Endothelial cell of umbilical vein (primary cell): ENCODE data around the gene CLSTN2. TPM values are rescaled to one million over a fixed set of nuclear protein-coding genes. Genes with fewer than 3 reads are reported as not detected.

ENCODE experiments used
- BruUV-seq: library from RNA; stranded (reverse); fragments of 400-500 nt; replicated peaks from 2 replicates; lab custom pipeline; 2021; lab: Mats Ljungman, UMichigan
- CTCF ChIA-PET: fragments of 300-600, 350-600 bp; sonication (Branson Sonifier 250); formaldehyde crosslinking; loops from one replicate; lab custom pipeline; 2021; ENCODE audit warnings: antibody characterized with exemption, inconsistent platforms; lab: Charles Lee
- POLR2A ChIA-PET: fragments of 300-600, 350-600 bp; sonication (Branson Sonifier 250); formaldehyde crosslinking; loops from one replicate; lab custom pipeline; 2021; ENCODE audit warnings: antibody characterized with exemption, inconsistent platforms; lab: Charles Lee
- DNase-seq: peaks from one replicate; pipeline ENCODE4 v3.0.0-alpha.2; 2011; ENCODE audit warnings: low read depth, low spot score
- FAIRE-seq: peaks from 2 replicates; lab custom pipeline; 2011; peaks lifted over from hg19 to GRCh38; lab: Jason Lieb, UNC
- H2AFZ ChIP-seq: 2 replicates; pipeline ENCODE4 v1.6.0; 2012; ENCODE audit warnings: low read depth, low read length, control low read depth, inconsistent platforms
- H3K27ac ChIP-seq: 2 replicates; pipeline ENCODE4 v1.5.1; 2011; ENCODE audit warnings: low read depth, mild to moderate bottlenecking, control low read depth, low read length, moderate library complexity; ENCODE audit not compliant: insufficient read depth
- H3K27me3 ChIP-seq, 2 experiments: 2 replicates each; pipeline versions ENCODE4 v1.6.0 to v1.6.1; 2011; ENCODE audit warnings: low read length in 2 of 2, mixed read lengths in 1 of 2; ENCODE audit not compliant: control insufficient read depth in 2 of 2, insufficient read depth in 2 of 2
- H3K36me3 ChIP-seq, 2 experiments: 2 replicates in 1 of 2; 3 replicates in 1 of 2; pipeline ENCODE4 v1.5.1; 2011; ENCODE audit warnings: low read length in 2 of 2, mild to moderate bottlenecking in 1 of 2, moderate library complexity in 1 of 2; ENCODE audit not compliant: control insufficient read depth in 2 of 2, insufficient read depth in 2 of 2; ENCODE audit errors: extremely low read depth in 1 of 2
- H3K4me1 ChIP-seq: 3 replicates; pipeline ENCODE4 v1.5.1; 2011; ENCODE audit warnings: mild to moderate bottlenecking, low read length; ENCODE audit not compliant: control insufficient read depth, insufficient read depth; ENCODE audit errors: extremely low read depth
- H3K4me2 ChIP-seq: 2 replicates; pipeline ENCODE4 v1.6.1; 2011; ENCODE audit warnings: low read length, control low read depth, mixed read lengths; ENCODE audit not compliant: insufficient read depth
- H3K4me3 ChIP-seq, 3 experiments: fragments of 200-600 bp in 1 of 3; sonication (generic), shearing (Covaris generic) in 1 of 3; replicated peaks in 1 of 3; 2 replicates each; pipeline ENCODE4 v1.5.1; 2011 to 2016; ENCODE audit warnings: control low read depth in 3 of 3, low read length in 3 of 3, mild to moderate bottlenecking in 2 of 3, inconsistent platforms in 1 of 3, low read depth in 1 of 3, moderate library complexity in 1 of 3; ENCODE audit not compliant: insufficient read depth in 1 of 3
- H3K79me2 ChIP-seq: 2 replicates; pipeline ENCODE4 v1.6.0; 2012; ENCODE audit warnings: low read length, inconsistent platforms; ENCODE audit not compliant: control insufficient read depth, insufficient read depth
- H3K9ac ChIP-seq: replicated peaks from 2 replicates; pipeline ENCODE3; 2011; ENCODE audit warnings: low read length, control low read depth; ENCODE audit not compliant: insufficient read depth; ENCODE audit errors: extremely low read depth
- H3K9me1 ChIP-seq: replicated peaks from 3 replicates; pipeline ENCODE4 v1.6.0; 2011; ENCODE audit warnings: mild to moderate bottlenecking, low read length; ENCODE audit not compliant: control insufficient read depth, insufficient read depth; ENCODE audit errors: extremely low read depth
- H3K9me3 ChIP-seq: replicated peaks from 2 replicates; pipeline ENCODE4 v1.5.1; 2012; ENCODE audit warnings: low read length, inconsistent platforms; ENCODE audit not compliant: control insufficient read depth, insufficient read depth
- H4K20me1 ChIP-seq: replicated peaks from 2 replicates; pipeline ENCODE3; 2011; ENCODE audit warnings: mild to moderate bottlenecking, low read length; ENCODE audit not compliant: control insufficient read depth, insufficient read depth; ENCODE audit errors: extremely low read depth
- CTCF ChIP-seq, 2 donors: IDR thresholded peaks; 1 replicate in 1 of 2; 2 replicates in 1 of 2; pipeline ENCODE4 v1.5.1; 2011; ENCODE audit warnings: low read length in 2 of 2, mild to moderate bottlenecking in 2 of 2, moderate library complexity in 2 of 2, control low read depth in 1 of 2, inconsistent platforms in 1 of 2, low read depth in 1 of 2; ENCODE audit not compliant: insufficient read depth in 1 of 2; ENCODE audit errors: extremely low read depth in 1 of 2
- EZH2 ChIP-seq: IDR thresholded peaks from 2 replicates; pipeline ENCODE4 v1.6.1; 2012; ENCODE audit warnings: borderline replicate concordance, low read depth, mild to moderate bottlenecking, moderate library complexity, low read length, inconsistent platforms; ENCODE audit not compliant: severe bottlenecking
- FOS ChIP-seq: IDR thresholded peaks from 2 replicates; pipeline ENCODE4 v1.6.1; 2011; ENCODE audit warnings: mild to moderate bottlenecking, low read length, moderate library complexity, borderline replicate concordance; ENCODE audit not compliant: insufficient read depth
- GATA2 ChIP-seq: IDR thresholded peaks from 2 replicates; pipeline ENCODE4 v1.7.0; 2011; ENCODE audit warnings: low read depth, mild to moderate bottlenecking, moderate library complexity, mixed read lengths, low read length; ENCODE audit not compliant: insufficient read length, insufficient read depth
- JUN ChIP-seq: IDR thresholded peaks from 2 replicates; pipeline ENCODE4 v1.6.1; 2011; ENCODE audit warnings: borderline replicate concordance, low read depth; ENCODE audit not compliant: insufficient read length, insufficient read depth
- MAX ChIP-seq: IDR thresholded peaks from 2 replicates; pipeline ENCODE4 v1.6.1; 2011; ENCODE audit not compliant: insufficient read depth, insufficient read length
- MYC ChIP-seq: IDR thresholded peaks from one replicate; pipeline ENCODE4 v1.6.1; 2011; ENCODE audit warnings: mild to moderate bottlenecking, low read depth, low read length
- POLR2A ChIP-seq: IDR thresholded peaks from 2 replicates; pipeline ENCODE4 v1.6.1; 2012; ENCODE audit warnings: low read depth, mild to moderate bottlenecking, control low read depth, low read length
- POLR2AphosphoS5 ChIP-seq: IDR thresholded peaks from 2 replicates; pipeline ENCODE4 v1.6.1; 2012; ENCODE audit warnings: low read depth, mild to moderate bottlenecking, control low read depth, low read length, moderate library complexity; ENCODE audit not compliant: insufficient read depth
- dilution Hi-C: fragments of 300-500 bp; cut with MboI; formaldehyde crosslinking; loops from one replicate; pipeline ENCODE4 v1.15.0; 2019; ENCODE audit warnings: low sequenced_read_pairs; ENCODE audit not compliant: extremely low pct_ligation_motif_present
- intact Hi-C: fragments of 100-400 bp; cut with micrococcal nuclease; formaldehyde crosslinking; loops from one replicate; pipeline ENCODE4 v1.10.0; 2022
- polyA plus RNA-seq, 4 experiments: library from polyadenylated mRNA; depleted of rRNA in 3 of 4; stranded (reverse) in 3 of 4; unstranded in 1 of 4; fragments of >200 nt; gene quantifications; 2 replicates each; pipeline versions ENCODE4 v1.2.1 to v1.2.3, GENCODE V29; 2011 to 2012; ENCODE audit warnings: missing spikeins in 1 of 4
- total RNA-seq: library from RNA; stranded (reverse); gene quantifications from 2 replicates; pipeline ENCODE4 v1.2.3, GENCODE V29; 2021

Gene CLSTN2
- total and polyA plus RNA-seq, 2 donors (not counting 3 experiments of a cell fraction or from before 2014, with no cell fraction given): 0.26 to 0.38 TPM

- no peaks in the 10 kb centered on the region for H3K9me3 ChIP-seq
- no peaks in the 10 kb centered on the region for H3K36me3 ChIP-seq
- intact Hi-C loops (no loop called here), dilution Hi-C loops (no loop called here)
- H3K27ac ChIP-seq: no peak overlapping the region
- FAIRE-seq (no peak), DNase-seq (peak; percentile 8)
- no TSS peak for BruUV-seq
- H3K79me2 ChIP-seq: no peaks in the 10 kb centered on the region
- no peak overlapping the region for H3K4me3 ChIP-seq
- no peaks in the 10 kb centered on the region for H4K20me1 ChIP-seq
- TF ChIP-seq POLR2AphosphoS5: no peak
- no peak for TF ChIP-seq MYC
- TF ChIP-seq POLR2A: no peak
- TF ChIP-seq FOS: no peak
- TF ChIP-seq JUN: no peak
- no peak for TF ChIP-seq CTCF (IDR thresholded peaks at IDR 0.05; ENCODE audit: extremely low read depth in 1 of 2, insufficient read depth in 1 of 2, low read depth in 1 of 2, low read length in 2 of 2)
- no peak for TF ChIP-seq GATA2
- TF ChIP-seq MAX: no peak
- TF ChIP-seq EZH2: no peak
- H3K27me3 ChIP-seq: no peaks in the 10 kb centered on the region
- H2AFZ ChIP-seq: no peak overlapping the region
- POLR2A ChIA-PET: no interaction called here
- no peaks in the 10 kb centered on the region for H3K9me1 ChIP-seq
- H3K4me2 ChIP-seq: no peak overlapping the region
- CTCF ChIA-PET: no interaction called here
- H3K9ac ChIP-seq: no peak overlapping the region
- H3K4me1 ChIP-seq: no peaks in the 10 kb centered on the region
These were observed 442.7 kb downstream of the CLSTN2 start for GRCh38 chr3:140377644-140378043.
